LNCaP clone FGC (cell line): ENCODE results near the gene SEC62.

ENCODE experiments used
- DNase-seq: peaks from one replicate; pipeline ENCODE4 v3.0.0-alpha.2; 2011; ENCODE audit warnings: low read depth
- H3K4me3 ChIP-seq: 2 replicates; pipeline ENCODE4 v1.5.1; 2011; ENCODE audit warnings: mild to moderate bottlenecking, low read depth, low read length, control low read depth
- CTCF ChIP-seq: IDR thresholded peaks from 2 replicates; pipeline ENCODE4 v1.5.1; 2012; ENCODE audit warnings: mild to moderate bottlenecking; ENCODE audit not compliant: control insufficient read depth, insufficient read depth; ENCODE audit errors: extremely low read depth

Gene SEC62

GRCh38 chr3:169968224-169968885, 1.7 kb downstream of the SEC62 start:
- no peak for TF ChIP-seq CTCF
- DNase-seq, result no peak
- H3K4me3 ChIP-seq, result no peak overlapping the region

- no peak overlapping the region for H3K4me3 ChIP-seq
- DNase-seq, result no peak
- no peak for TF ChIP-seq CTCF
These were observed 2.8 kb downstream of the SEC62 start for GRCh38 chr3:169969174-169970095.

- TF ChIP-seq CTCF, result no peak
- no peak overlapping the region for H3K4me3 ChIP-seq
- DNase-seq, result no peak
These were observed 4.2 kb downstream of the SEC62 start for GRCh38 chr3:169970847-169971246.

GRCh38 chr3:169971522-169971921, 4.9 kb downstream of the SEC62 start:
- no peak for TF ChIP-seq CTCF
- H3K4me3 ChIP-seq, result no peak overlapping the region
- DNase-seq, result no peak

GRCh38 chr3:169980055-169980454, 13.4 kb downstream of the SEC62 start:
- TF ChIP-seq CTCF, result no peak
- no peak for DNase-seq
- H3K4me3 ChIP-seq, result no peak overlapping the region

- TF ChIP-seq CTCF, result no peak
- H3K4me3 ChIP-seq, result no peak overlapping the region
- DNase-seq, result no peak
These were observed 17.7 kb downstream of the SEC62 start for GRCh38 chr3:169984292-169984691.
